Keratinocyte (primary cell): ENCODE data around the gene RIC3.

Experiments
- CTCF ChIP-seq, 3 experiments: IDR thresholded peaks in 1 of 3; conservative IDR thresholded peaks in 1 of 3; optimal IDR thresholded peaks in 1 of 3; 2 replicates in 2 of 3; 3 replicates in 1 of 3; pipeline versions ENCODE3 to v1.5.1; 2011; ENCODE audit warnings: low read length in 3 of 3, mild to moderate bottlenecking in 3 of 3, moderate library complexity in 2 of 3, control low read depth in 1 of 3, inconsistent platforms in 1 of 3; ENCODE audit not compliant: insufficient read depth in 2 of 3; ENCODE audit errors: extremely low read depth in 1 of 3
- EZH2 ChIP-seq: IDR thresholded peaks from one replicate; pipeline ENCODE4 v1.6.1; 2012; ENCODE audit warnings: inconsistent platforms, mild to moderate bottlenecking, low read length, moderate library complexity

- TF ChIP-seq CTCF (optimal IDR thresholded peaks at IDR 0.05 in 1 of 3, IDR thresholded peaks at IDR 0.05 in 1 of 3, conservative IDR thresholded peaks at IDR 0.05 in 1 of 3; ENCODE audit: extremely low read depth in 1 of 3, insufficient read depth in 2 of 3, low read length in 3 of 3) (peak; percentile 79 to 83 (median 79)), EZH2 (no peak)
Measured at GRCh38 chr11:8092587-8093424, 76.0 kb downstream of the RIC3 start.
